22Rv1 (cell line): ENCODE measurements around the gene RAP1B.

Experiments
- H3K27ac ChIP-seq: fragments of 450-650 bp; 2 replicates; pipeline ENCODE4 v1.5.1; 2017
- ZFX ChIP-seq: fragments of 450-650 bp; IDR thresholded peaks from 2 replicates; pipeline ENCODE4 v1.6.1; 2017; ENCODE audit warnings: antibody characterized with exemption, borderline replicate concordance
- TF ChIP-seq, protein P1 (sequence below): fragments of 450-650 bp; IDR thresholded peaks from 2 replicates; pipeline ENCODE4 v1.5.1; 2017; ENCODE audit warnings: mild to moderate bottlenecking

RAP1B gene

GRCh38 chr12:68648179-68648578, 37.5 kb downstream of the RAP1B start:
- TF ChIP-seq, protein P1, sequence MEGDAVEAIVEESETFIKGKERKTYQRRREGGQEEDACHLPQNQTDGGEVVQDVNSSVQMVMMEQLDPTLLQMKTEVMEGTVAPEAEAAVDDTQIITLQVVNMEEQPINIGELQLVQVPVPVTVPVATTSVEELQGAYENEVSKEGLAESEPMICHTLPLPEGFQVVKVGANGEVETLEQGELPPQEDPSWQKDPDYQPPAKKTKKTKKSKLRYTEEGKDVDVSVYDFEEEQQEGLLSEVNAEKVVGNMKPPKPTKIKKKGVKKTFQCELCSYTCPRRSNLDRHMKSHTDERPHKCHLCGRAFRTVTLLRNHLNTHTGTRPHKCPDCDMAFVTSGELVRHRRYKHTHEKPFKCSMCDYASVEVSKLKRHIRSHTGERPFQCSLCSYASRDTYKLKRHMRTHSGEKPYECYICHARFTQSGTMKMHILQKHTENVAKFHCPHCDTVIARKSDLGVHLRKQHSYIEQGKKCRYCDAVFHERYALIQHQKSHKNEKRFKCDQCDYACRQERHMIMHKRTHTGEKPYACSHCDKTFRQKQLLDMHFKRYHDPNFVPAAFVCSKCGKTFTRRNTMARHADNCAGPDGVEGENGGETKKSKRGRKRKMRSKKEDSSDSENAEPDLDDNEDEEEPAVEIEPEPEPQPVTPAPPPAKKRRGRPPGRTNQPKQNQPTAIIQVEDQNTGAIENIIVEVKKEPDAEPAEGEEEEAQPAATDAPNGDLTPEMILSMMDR: no peak
- no peak for TF ChIP-seq ZFX

GRCh38 chr12:68665016-68665569, 54.4 kb downstream of the RAP1B start:
- TF ChIP-seq ZFX: no peak
- TF ChIP-seq, protein P1: no peak
- H3K27ac ChIP-seq: no peak overlapping the region

More at GRCh38 chr12:68648179-68648578, 37.5 kb downstream of the RAP1B start:
- H3K27ac ChIP-seq: no peak overlapping the region

DNA sequence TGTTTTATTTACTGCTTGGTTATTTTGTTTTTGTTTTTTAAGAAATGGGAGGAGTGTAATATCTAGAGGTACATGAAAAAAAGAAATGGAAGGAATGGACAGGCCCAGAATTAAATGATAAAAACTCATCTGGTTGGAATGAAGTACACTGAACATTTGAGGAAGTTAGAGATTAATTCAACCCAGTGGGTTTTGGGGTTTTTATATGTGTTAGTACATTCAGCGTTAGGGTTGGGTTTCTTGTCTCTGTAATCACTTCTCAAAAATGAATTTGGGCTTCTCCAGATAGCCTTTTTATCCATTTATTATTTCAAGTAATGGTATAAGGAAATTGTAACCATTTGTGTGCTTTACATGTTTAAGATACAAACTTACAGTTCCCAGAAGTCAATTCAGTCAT, 56.6 kb downstream of the RAP1B start:
- no peak overlapping the region for H3K27ac ChIP-seq
- TF ChIP-seq ZFX: no peak
- TF ChIP-seq, protein P1: no peak

GRCh38 chr12:68667896-68668295, 57.2 kb downstream of the RAP1B start:
- no peak overlapping the region for H3K27ac ChIP-seq
- TF ChIP-seq ZFX: no peak
- TF ChIP-seq, protein P1: no peak

DNA sequence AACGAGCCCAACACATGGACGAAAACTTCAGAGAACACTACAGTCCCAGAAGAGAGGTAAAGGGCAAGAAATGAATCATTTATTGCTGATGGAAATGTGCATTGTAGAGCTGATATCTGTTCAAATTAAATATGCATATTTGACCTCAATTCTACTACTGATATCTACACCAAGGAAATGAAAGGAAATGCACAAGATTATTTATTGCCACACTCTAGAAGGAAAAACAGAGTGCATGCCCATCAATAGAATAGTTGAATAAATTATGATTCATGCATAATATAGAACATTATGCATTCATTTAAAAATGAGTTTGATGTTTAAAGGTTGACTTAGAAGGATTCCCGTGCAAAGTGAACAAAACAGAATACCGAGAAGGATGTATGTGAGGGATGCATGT, 60.5 kb downstream of the RAP1B start:
- H3K27ac ChIP-seq: no peak overlapping the region
- TF ChIP-seq, protein P1: no peak
- TF ChIP-seq ZFX: no peak

DNA sequence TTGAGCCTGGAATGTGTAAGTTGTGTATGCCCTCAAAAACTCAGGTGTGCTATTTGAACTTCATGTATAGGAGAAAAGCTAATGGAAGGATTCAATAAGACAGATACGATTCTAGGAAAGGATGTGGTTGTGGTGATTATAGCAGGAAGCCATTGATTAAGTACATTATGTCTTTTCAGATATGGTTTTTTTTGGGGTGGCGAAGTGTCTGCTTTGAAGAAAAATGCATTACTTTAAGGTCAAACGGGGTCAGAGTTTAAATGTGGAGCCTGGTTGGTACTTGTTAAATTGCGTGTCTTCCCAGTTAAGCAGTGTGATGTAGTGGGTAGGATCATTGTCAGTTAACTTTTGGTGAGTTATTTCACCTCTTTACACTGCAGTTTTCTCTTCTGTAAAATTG, 63.1 kb downstream of the RAP1B start:
- no peak overlapping the region for H3K27ac ChIP-seq
- TF ChIP-seq, protein P1: no peak
- no peak for TF ChIP-seq ZFX

DNA sequence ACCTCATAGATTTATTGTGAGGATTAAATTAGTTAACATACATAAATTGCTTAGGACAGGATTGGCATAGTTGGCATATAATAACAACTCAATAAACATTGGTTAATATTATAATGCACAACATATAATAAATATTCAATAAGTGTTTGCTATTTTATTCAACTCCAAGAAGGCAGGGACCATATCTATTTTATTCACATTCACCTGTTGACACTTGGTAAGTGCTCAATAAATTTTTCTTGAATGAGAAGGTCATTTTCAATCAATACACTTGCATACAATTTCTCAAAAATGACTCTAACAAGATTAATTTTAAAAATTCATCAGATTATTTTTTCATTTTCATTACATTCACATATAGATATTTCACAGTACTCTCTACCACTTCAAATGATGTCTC, 63.7 kb downstream of the RAP1B start:
- TF ChIP-seq, protein P1: no peak
- no peak for TF ChIP-seq ZFX
- H3K27ac ChIP-seq: no peak overlapping the region
